ENCODE measurements around the gene NIPAL3. TPM values are rescaled to one million over a fixed set of nuclear protein-coding genes. Genes with fewer than 3 reads are reported as not detected.

NIPAL3 gene
- total and polyA plus RNA-seq, 2 experiments from 2014 or later: 55.9 to 78.4 TPM

- no peak overlapping the region for H2AFZ ChIP-seq
- peaks cover 25% of the 10 kb centered on the region for H3K4me1 ChIP-seq (ENCODE audit: insufficient read depth)
- H3K4me3 ChIP-seq: no peak overlapping the region
- H3K36me3 ChIP-seq (ENCODE audit: low read depth): no peaks in the 10 kb centered on the region; the same call in 1 of the 2 replicates
- 96 to 98% methylated on average over 5 of the region's 5 CpGs for WGBS, 2 experiments (ENCODE audit: low coverage in 1 of 2, low lambda C conversion rate in 2 of 2, missing lambda C conversion rate in 2 of 2)
- H3K79me2 ChIP-seq (ENCODE audit: insufficient read depth): no peaks in the 10 kb centered on the region
- no peak for DNase-seq
- H3K9ac ChIP-seq: no peak overlapping the region
- H3K27me3 ChIP-seq (replicated peaks; ENCODE audit: insufficient read depth): no peaks in the 10 kb centered on the region
- TF ChIP-seq EZH2phosphoT487 (IDR thresholded peaks at IDR 0.05; ENCODE audit: insufficient read depth, low read depth): no peak
- no peak for TF ChIP-seq EZH2 (IDR thresholded peaks at IDR 0.05; ENCODE audit: insufficient read depth, poor library complexity, severe bottlenecking)
- no peak overlapping the region for H3K4me2 ChIP-seq (ENCODE audit: unreplicated experiment)
- no peaks in the 10 kb centered on the region for H3K9me3 ChIP-seq (ENCODE audit: low read depth)
- in situ Hi-C loops (cut with MboI): no loop called here
- H3K27ac ChIP-seq: no peak overlapping the region
- H3F3A ChIP-seq (ENCODE audit: insufficient read depth): peaks cover 32% of the 10 kb centered on the region
- no peaks in the 10 kb centered on the region for H3K9me2 ChIP-seq (ENCODE audit: insufficient read depth)
- no peaks in the 10 kb centered on the region for H4K20me1 ChIP-seq (ENCODE audit: insufficient read depth)
Measured at GRCh38 chr1:24380508-24380907, 35.1 kb upstream of the NIPAL3 start.

- Histone ChIP-seq H3K27ac (no peak overlapping the region), H3F3A (ENCODE audit: insufficient read depth) (peaks cover 39% of the 10 kb centered on the region), H4K20me1 (ENCODE audit: insufficient read depth) (no peaks in the 10 kb centered on the region), H3K9me2 (ENCODE audit: insufficient read depth) (no peaks in the 10 kb centered on the region), H3K4me3 (no peak overlapping the region), H3K4me1 (ENCODE audit: insufficient read depth) (peaks cover 32% of the 10 kb centered on the region), H3K36me3 (ENCODE audit: low read depth) (no peaks in the 10 kb centered on the region; the same call in 1 of the 2 replicates), H3K9ac (no peak overlapping the region), H3K9me3 (ENCODE audit: low read depth) (no peaks in the 10 kb centered on the region), H3K27me3 (replicated peaks; ENCODE audit: insufficient read depth) (no peaks in the 10 kb centered on the region), H3K4me2 (ENCODE audit: unreplicated experiment) (no peak overlapping the region), H2AFZ (no peak overlapping the region), H3K79me2 (ENCODE audit: insufficient read depth) (no peaks in the 10 kb centered on the region)
- TF ChIP-seq EZH2 (IDR thresholded peaks at IDR 0.05; ENCODE audit: insufficient read depth, poor library complexity, severe bottlenecking) (no peak), EZH2phosphoT487 (IDR thresholded peaks at IDR 0.05; ENCODE audit: insufficient read depth, low read depth) (no peak)
- DNase-seq: no peak
- WGBS, 2 experiments (ENCODE audit: low coverage in 1 of 2, low lambda C conversion rate in 2 of 2, missing lambda C conversion rate in 2 of 2): 100% methylated on average over 2 of the region's 2 CpGs
- in situ Hi-C loops (cut with MboI): no loop called here
Measured at GRCh38 chr1:24381256-24381655, 34.3 kb upstream of the NIPAL3 start.

GRCh38 chr1:24382165-24382577, 33.4 kb upstream of the NIPAL3 start:
- DNase-seq: no peak
- H3K4me2 ChIP-seq (ENCODE audit: unreplicated experiment): no peak overlapping the region
- peaks cover 35% of the 10 kb centered on the region for H3K4me1 ChIP-seq (ENCODE audit: insufficient read depth)
- 85 to 86% methylated on average over 8 of the region's 8 CpGs for WGBS, 2 experiments (ENCODE audit: low coverage in 1 of 2, low lambda C conversion rate in 2 of 2, missing lambda C conversion rate in 2 of 2)
- no peak for TF ChIP-seq EZH2 (IDR thresholded peaks at IDR 0.05; ENCODE audit: insufficient read depth, poor library complexity, severe bottlenecking)
- H3F3A ChIP-seq (ENCODE audit: insufficient read depth): peaks cover 42% of the 10 kb centered on the region
- H3K27ac ChIP-seq: no peak overlapping the region
- H3K9me2 ChIP-seq (ENCODE audit: insufficient read depth): no peaks in the 10 kb centered on the region
- H4K20me1 ChIP-seq (ENCODE audit: insufficient read depth): no peaks in the 10 kb centered on the region
- in situ Hi-C loops (cut with MboI): no loop called here
- no peak overlapping the region for H3K4me3 ChIP-seq
- no peaks in the 10 kb centered on the region for H3K27me3 ChIP-seq (replicated peaks; ENCODE audit: insufficient read depth)
- H3K36me3 ChIP-seq (ENCODE audit: low read depth): no peaks in the 10 kb centered on the region; the same call in 1 of the 2 replicates
- H3K79me2 ChIP-seq (ENCODE audit: insufficient read depth): no peaks in the 10 kb centered on the region
- H3K9ac ChIP-seq: no peak overlapping the region
- no peak overlapping the region for H2AFZ ChIP-seq
- no peaks in the 10 kb centered on the region for H3K9me3 ChIP-seq (ENCODE audit: low read depth)

- Histone ChIP-seq H4K20me1 (ENCODE audit: insufficient read depth) (no peaks in the 10 kb centered on the region), H3K9me3 (ENCODE audit: low read depth) (no peaks in the 10 kb centered on the region), H3F3A (ENCODE audit: insufficient read depth) (peaks cover 42% of the 10 kb centered on the region), H3K27me3 (replicated peaks; ENCODE audit: insufficient read depth) (no peaks in the 10 kb centered on the region), H3K4me3 (no peak overlapping the region), H3K4me2 (ENCODE audit: unreplicated experiment) (no peak overlapping the region), H3K79me2 (ENCODE audit: insufficient read depth) (no peaks in the 10 kb centered on the region), H3K9me2 (ENCODE audit: insufficient read depth) (no peaks in the 10 kb centered on the region), H3K27ac (0 out of 2 replicates have a peak overlapping the region, but pooled peaks have one; percentile 71), H3K36me3 (ENCODE audit: low read depth) (no peaks in the 10 kb centered on the region; the same call in 1 of the 2 replicates), H2AFZ (no peak overlapping the region), H3K9ac (no peak overlapping the region), H3K4me1 (ENCODE audit: insufficient read depth) (peaks cover 37% of the 10 kb centered on the region)
- no peak for TF ChIP-seq EZH2 (IDR thresholded peaks at IDR 0.05; ENCODE audit: insufficient read depth, poor library complexity, severe bottlenecking)
- TF ChIP-seq EZH2phosphoT487 (IDR thresholded peaks at IDR 0.05; ENCODE audit: insufficient read depth, low read depth): no peak
- peak; percentile 17 for DNase-seq
- 46 to 55% methylated on average over 2 of the region's 2 CpGs for WGBS, 2 experiments (ENCODE audit: low coverage in 1 of 2, low lambda C conversion rate in 2 of 2, missing lambda C conversion rate in 2 of 2)
- in situ Hi-C loops (cut with MboI): no loop called here
Measured at GRCh38 chr1:24383381-24383940, 32.1 kb upstream of the NIPAL3 start.

Data from GM23248 (cell line).